Common myeloid progenitor, CD34-positive (primary cell): ENCODE data around the gene MAP4K4.

Experiments
- CTCF ChIA-PET: fragments of 350-600 bp; sonication (Branson Sonifier 250); formaldehyde crosslinking; loops from one replicate; lab custom pipeline; 2021; ENCODE audit warnings: antibody characterized with exemption; lab: Charles Lee
- POLR2A ChIA-PET: fragments of 350-600 bp; sonication (Branson Sonifier 250); formaldehyde crosslinking; loops from one replicate; lab custom pipeline; 2021; ENCODE audit warnings: antibody characterized with exemption; lab: Charles Lee
- DNase-seq, 3 donors: peaks; one replicate each; pipeline versions ENCODE4 v3.0.0 to v3.0.0-alpha.2; 2013
- H3K27ac ChIP-seq, 2 experiments: 1 replicate in 1 of 2; 2 replicates in 1 of 2; pipeline ENCODE4 v1.7.0; 2013; ENCODE audit warnings: inconsistent platforms in 2 of 2, low read length in 2 of 2, mild to moderate bottlenecking in 2 of 2, low read depth in 1 of 2, moderate library complexity in 1 of 2; ENCODE audit not compliant: severe bottlenecking in 2 of 2, insufficient read depth in 1 of 2, poor library complexity in 1 of 2
- H3K27me3 ChIP-seq, 5 experiments: replicated peaks in 2 of 5; 1 replicate in 3 of 5; 2 replicates in 2 of 5; pipeline versions ENCODE4 v1.6.1 to v1.7.0; 2013; ENCODE audit warnings: low read length in 4 of 5, mild to moderate bottlenecking in 2 of 5, moderate library complexity in 2 of 5, inconsistent platforms in 1 of 5; ENCODE audit not compliant: insufficient read depth in 5 of 5, control insufficient read depth in 4 of 5
- H3K36me3 ChIP-seq, 4 experiments: 1 replicate in 2 of 4; 2 replicates in 2 of 4; pipeline versions ENCODE4 v1.6.1 to v1.7.0; 2013; ENCODE audit warnings: low read length in 3 of 4, control low read depth in 1 of 4, mild to moderate bottlenecking in 1 of 4; ENCODE audit not compliant: control insufficient read depth in 4 of 4, insufficient read depth in 4 of 4
- H3K4me1 ChIP-seq, 4 experiments: 1 replicate in 3 of 4; 2 replicates in 1 of 4; pipeline versions ENCODE4 v1.6.1 to v1.7.1; 2013; ENCODE audit warnings: low read length in 3 of 4, mild to moderate bottlenecking in 3 of 4, control low read depth in 1 of 4, inconsistent platforms in 1 of 4, moderate library complexity in 1 of 4; ENCODE audit not compliant: control insufficient read depth in 4 of 4, insufficient read depth in 4 of 4; ENCODE audit errors: control extremely low read depth in 1 of 4
- H3K4me3 ChIP-seq, 7 experiments: 1 replicate in 4 of 7; 2 replicates in 3 of 7; pipeline versions ENCODE4 v1.5.1 to v1.7.0; 2013; ENCODE audit warnings: mild to moderate bottlenecking in 7 of 7, low read length in 6 of 7, moderate library complexity in 6 of 7, inconsistent platforms in 2 of 7, low read depth in 2 of 7, control low read depth in 1 of 7; ENCODE audit not compliant: insufficient read depth in 4 of 7, control insufficient read depth in 1 of 7; ENCODE audit errors: extremely low read depth in 1 of 7
- H3K9me3 ChIP-seq, 5 experiments: 1 replicate in 4 of 5; 2 replicates in 1 of 5; pipeline versions ENCODE4 v1.6.1 to v1.7.1; 2013; ENCODE audit warnings: low read length in 4 of 5, mild to moderate bottlenecking in 2 of 5, inconsistent platforms in 1 of 5, low read depth in 1 of 5, moderate library complexity in 1 of 5; ENCODE audit not compliant: control insufficient read depth in 4 of 5, insufficient read depth in 2 of 5; ENCODE audit errors: control extremely low read depth in 1 of 5
- WGBS: methylation state at CpG from one replicate; pipeline ENCODE4 v1.1.5; 2013; ENCODE audit not compliant: insufficient coverage; 5-methylcytosine and 5-hydroxymethylcytosine counted together

The MAP4K4 gene

DNA sequence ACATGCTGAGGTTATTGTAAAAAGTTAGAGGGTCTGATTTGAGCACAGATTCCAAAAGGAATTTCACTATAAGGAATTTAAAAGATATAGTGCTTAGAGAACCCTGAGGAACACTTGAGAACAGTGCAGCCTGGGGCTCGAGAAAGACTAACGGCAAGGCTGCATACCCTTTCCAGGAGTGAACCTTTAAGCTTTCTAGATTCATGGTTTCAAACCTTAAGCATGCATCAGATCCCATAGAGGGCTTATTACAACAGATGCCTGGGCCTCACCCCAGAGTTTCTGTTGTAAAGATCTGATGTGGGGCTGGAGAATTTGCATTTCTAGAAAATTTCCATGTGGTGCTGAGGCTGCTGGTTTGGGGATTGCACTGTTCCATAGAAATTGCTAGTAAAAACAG, 203.7 kb downstream of the MAP4K4 start:
- 100% methylated on average over 2 of the region's 2 CpGs for WGBS
- Histone ChIP-seq H3K27me3 (peaks cover 0 to 2% (median 0%) of the 10 kb centered on the region in 5 experiments), H3K4me3 (no peak overlapping the region), H3K4me1 (no peaks in the 10 kb centered on the region), H3K9me3 (peaks cover 0 to 22% (median 9%) of the 10 kb centered on the region in 5 experiments), H3K27ac (no peak overlapping the region), H3K36me3 (no peaks in the 10 kb centered on the region)
- ChIA-PET CTCF (interaction anchor here (4.5 kb wide), 1 partner anchor 17 kb away, joined by 16 read pairs; no protein-coding TSS in a partner anchor), POLR2A (no interaction called here)
- no peak for DNase-seq

GRCh38 chr2:101902169-101902568, 204.7 kb downstream of the MAP4K4 start:
- Histone ChIP-seq H3K4me1 (no peaks in the 10 kb centered on the region), H3K27ac (no peak overlapping the region), H3K36me3 (no peaks in the 10 kb centered on the region), H3K9me3 (peaks cover 0 to 26% (median 12%) of the 10 kb centered on the region in 5 experiments), H3K4me3 (no peak overlapping the region), H3K27me3 (peaks cover 0 to 2% (median 0%) of the 10 kb centered on the region in 5 experiments)
- DNase-seq: no peak
- 100% methylated on average over 2 of the region's 2 CpGs for WGBS
- POLR2A ChIA-PET: interaction anchor here (0.6 kb wide), 1 partner anchor 65 kb away, joined by 3 read pairs; no protein-coding TSS in a partner anchor
- CTCF ChIA-PET: interaction anchor here (4.5 kb wide), 1 partner anchor 18 kb away, joined by 16 read pairs; no protein-coding TSS in a partner anchor

DNA sequence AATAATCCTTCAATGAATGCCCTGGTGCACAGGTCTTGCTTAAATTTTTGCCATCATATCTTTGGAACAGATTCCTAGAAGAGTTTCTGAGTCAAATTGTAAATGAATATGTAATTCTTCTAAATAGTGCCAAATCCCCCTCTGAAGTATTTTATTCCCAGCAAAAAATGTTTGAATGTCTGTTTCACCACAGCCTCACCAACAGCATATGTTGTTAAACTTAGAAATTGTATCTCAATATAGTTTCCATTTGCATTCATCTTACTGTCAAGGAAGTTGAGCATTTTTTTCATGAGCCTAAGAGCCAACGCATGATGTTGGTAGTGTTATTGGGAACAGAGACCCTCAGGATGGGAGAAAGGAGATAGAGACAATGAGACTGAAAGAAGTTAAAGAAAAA, 207.4 kb downstream of the MAP4K4 start:
- Histone ChIP-seq H3K4me3 (no peak overlapping the region), H3K9me3 (peaks cover 0 to 38% (median 14%) of the 10 kb centered on the region in 5 experiments), H3K4me1 (no peaks in the 10 kb centered on the region), H3K36me3 (no peaks in the 10 kb centered on the region), H3K27ac (no peak overlapping the region), H3K27me3 (peaks cover 0 to 2% (median 0%) of the 10 kb centered on the region in 5 experiments)
- POLR2A ChIA-PET: no interaction called here
- CTCF ChIA-PET: no interaction called here
- no CpG with 5 or more reads among the region's 1 CpG for WGBS
- no peak for DNase-seq

DNA sequence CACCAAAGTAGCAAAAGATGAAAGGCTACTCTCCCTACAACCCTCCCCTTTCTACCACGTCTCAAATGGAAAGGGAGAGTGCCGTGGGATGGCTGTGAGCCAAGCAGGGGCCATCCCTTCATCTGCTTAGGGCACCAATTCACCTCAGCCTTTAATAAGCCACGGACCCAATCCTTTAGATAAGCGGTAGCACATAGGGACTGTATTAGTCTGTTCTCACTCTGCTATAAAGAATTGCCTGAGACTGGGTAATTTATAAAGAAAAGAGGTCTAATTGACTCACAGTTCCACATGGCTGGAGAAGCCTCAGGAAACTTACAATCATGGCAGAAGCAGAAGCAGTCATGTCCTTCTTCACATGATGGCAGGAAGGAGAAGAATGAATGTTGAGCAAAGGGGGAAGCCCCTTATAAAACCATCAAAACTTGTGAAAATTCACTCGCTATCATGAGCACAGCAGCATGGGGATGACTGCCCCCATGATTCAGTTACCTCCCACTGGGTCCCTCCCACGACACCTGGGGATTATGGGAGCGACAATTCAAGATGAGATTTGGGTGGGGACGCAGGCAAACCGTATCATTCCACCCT, 208.3 kb downstream of the MAP4K4 start:
- DNase-seq: no peak
- no peak overlapping the region for H3K4me3 ChIP-seq
- no peaks in the 10 kb centered on the region for H3K4me1 ChIP-seq
- 97% methylated on average over 5 of the region's 9 CpGs for WGBS
- CTCF ChIA-PET: no interaction called here
- no peaks in the 10 kb centered on the region for H3K36me3 ChIP-seq
- peaks cover 0 to 36% (median 13%) of the 10 kb centered on the region in 5 experiments for H3K9me3 ChIP-seq
- peaks cover 0 to 2% (median 0%) of the 10 kb centered on the region in 5 experiments for H3K27me3 ChIP-seq
- H3K27ac ChIP-seq: no peak overlapping the region
- POLR2A ChIA-PET: no interaction called here

DNA sequence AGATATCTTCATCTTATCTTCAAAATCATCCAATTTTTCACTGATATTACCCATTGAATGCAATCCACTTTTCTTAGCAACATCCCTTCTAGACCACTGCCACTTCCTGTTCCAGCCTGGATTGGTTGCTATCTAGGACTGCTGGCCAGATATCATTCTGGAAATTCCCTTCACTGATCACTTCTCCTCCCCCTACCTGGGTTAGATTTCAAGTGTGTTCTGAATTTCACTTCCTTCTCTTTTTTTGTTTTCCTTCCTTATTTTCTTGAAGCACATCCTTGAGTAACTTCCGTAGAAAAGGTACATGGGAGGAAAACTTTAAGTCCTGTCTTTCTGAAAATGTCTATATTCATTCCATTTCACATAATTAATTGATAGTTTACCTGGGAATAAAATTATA, 212.3 kb downstream of the MAP4K4 start:
- WGBS: no CpG with 5 or more reads among the region's 1 CpG

GRCh38 chr2:101912545-101912944, 215.0 kb downstream of the MAP4K4 start:
- POLR2A ChIA-PET: no interaction called here
- Histone ChIP-seq H3K9me3 (peaks cover 0 to 18% (median 3%) of the 10 kb centered on the region in 5 experiments), H3K36me3 (no peaks in the 10 kb centered on the region), H3K27ac (no peak overlapping the region), H3K4me3 (no peak overlapping the region), H3K4me1 (no peaks in the 10 kb centered on the region), H3K27me3 (no peaks in the 10 kb centered on the region)
- WGBS: 80% methylated on average over 1 of the region's 2 CpGs
- CTCF ChIA-PET: no interaction called here
- no peak for DNase-seq

More for the DNA sequence above, 212.3 kb downstream of the MAP4K4 start:
- Histone ChIP-seq H3K4me3 (no peak overlapping the region), H3K4me1 (no peaks in the 10 kb centered on the region), H3K27ac (no peak overlapping the region), H3K36me3 (no peaks in the 10 kb centered on the region), H3K9me3 (peaks cover 0 to 31% (median 5%) of the 10 kb centered on the region in 5 experiments), H3K27me3 (no peaks in the 10 kb centered on the region)
- POLR2A ChIA-PET: no interaction called here
- DNase-seq: peak in 1 of 3 donors; percentile 3
- CTCF ChIA-PET: no interaction called here

DNA sequence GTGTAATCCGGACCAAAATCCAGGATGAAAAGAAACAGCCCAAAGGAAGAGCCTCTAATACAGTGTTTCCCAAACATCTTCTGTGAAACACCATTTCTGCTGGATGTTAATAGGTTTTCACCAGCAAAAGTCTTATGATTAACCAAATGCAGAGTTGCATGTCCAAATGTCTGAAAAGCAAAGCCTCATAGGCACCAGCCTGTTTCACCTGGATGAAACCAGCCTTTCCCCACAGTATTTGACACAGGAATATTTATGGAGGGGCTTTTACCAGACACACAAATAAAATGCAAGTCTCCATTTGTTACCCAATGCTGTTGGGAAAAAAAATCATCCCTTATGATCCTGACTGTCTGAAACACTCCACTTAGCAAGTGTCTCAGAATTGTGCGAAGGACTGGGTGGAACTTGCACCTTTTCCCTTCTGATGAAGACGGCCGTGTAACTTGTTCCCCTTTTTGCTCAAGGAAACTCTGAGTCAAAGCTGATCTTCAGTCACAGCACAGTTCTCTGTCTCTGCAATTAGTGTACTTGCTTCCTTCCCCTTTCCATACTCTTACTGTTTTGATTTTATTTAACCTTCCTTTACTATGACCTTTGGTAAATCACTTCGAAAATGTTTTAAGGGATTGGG, 223.9 kb downstream of the MAP4K4 start:
- H3K9me3 ChIP-seq: peaks cover 0 to 28% (median 13%) of the 10 kb centered on the region in 5 experiments
- no peak overlapping the region for H3K4me3 ChIP-seq
- H3K27me3 ChIP-seq: no peaks in the 10 kb centered on the region
- H3K27ac ChIP-seq: peak overlapping the region in 1 of 2 experiments; percentile 30
- CTCF ChIA-PET: no interaction called here
- POLR2A ChIA-PET: no interaction called here
- peak; percentile 42 to 91 (median 88) for DNase-seq
- peaks cover 0 to 12% (median 7%) of the 10 kb centered on the region in 4 experiments for H3K4me1 ChIP-seq
- 28% methylated on average over 4 of the region's 5 CpGs for WGBS
- no peaks in the 10 kb centered on the region for H3K36me3 ChIP-seq
